Neural progenitor cell (in vitro differentiated cells): ENCODE measurements around the gene PRKAG2.

Source experiments
- EZH2 ChIP-seq: fragments of 200-600 bp; sonication (generic); IDR thresholded peaks from 2 replicates; pipeline ENCODE4 v1.6.1; 2017; ENCODE audit warnings: antibody characterized with exemption, mild to moderate bottlenecking, moderate library complexity
- EZH2phosphoT487 ChIP-seq: fragments of 200-600 bp; sonication (generic); IDR thresholded peaks from 2 replicates; pipeline ENCODE4 v1.6.1; 2017; ENCODE audit warnings: antibody characterized with exemption
- TF ChIP-seq, protein P1 (sequence below): fragments of 200-600 bp; sonication (generic); IDR thresholded peaks from 2 replicates; pipeline ENCODE4 v1.5.1; 2017; ENCODE audit warnings: antibody characterized with exemption, mild to moderate bottlenecking

DNA sequence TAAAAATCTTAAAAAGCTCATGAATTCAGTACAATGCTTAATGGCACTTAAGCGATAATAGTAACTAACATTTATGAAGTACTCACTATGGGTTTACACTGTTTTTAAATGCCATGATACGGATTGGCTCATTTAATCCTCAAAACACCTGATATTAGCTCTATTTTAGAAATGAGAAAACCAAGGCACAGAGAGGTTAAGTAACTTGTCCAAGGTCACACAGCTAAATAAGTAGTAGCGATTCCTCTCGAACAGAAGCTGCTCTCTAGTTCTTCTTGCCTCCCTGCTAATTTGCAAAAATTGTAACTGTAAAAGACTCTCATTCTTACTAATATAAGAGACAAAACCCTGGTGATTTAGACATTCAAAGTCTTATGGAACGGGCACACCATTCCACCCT is 246.6 kb downstream of the PRKAG2 start:
- TF ChIP-seq EZH2phosphoT487 (peak; percentile 8), EZH2 (no peak)
- TF ChIP-seq, protein P1, sequence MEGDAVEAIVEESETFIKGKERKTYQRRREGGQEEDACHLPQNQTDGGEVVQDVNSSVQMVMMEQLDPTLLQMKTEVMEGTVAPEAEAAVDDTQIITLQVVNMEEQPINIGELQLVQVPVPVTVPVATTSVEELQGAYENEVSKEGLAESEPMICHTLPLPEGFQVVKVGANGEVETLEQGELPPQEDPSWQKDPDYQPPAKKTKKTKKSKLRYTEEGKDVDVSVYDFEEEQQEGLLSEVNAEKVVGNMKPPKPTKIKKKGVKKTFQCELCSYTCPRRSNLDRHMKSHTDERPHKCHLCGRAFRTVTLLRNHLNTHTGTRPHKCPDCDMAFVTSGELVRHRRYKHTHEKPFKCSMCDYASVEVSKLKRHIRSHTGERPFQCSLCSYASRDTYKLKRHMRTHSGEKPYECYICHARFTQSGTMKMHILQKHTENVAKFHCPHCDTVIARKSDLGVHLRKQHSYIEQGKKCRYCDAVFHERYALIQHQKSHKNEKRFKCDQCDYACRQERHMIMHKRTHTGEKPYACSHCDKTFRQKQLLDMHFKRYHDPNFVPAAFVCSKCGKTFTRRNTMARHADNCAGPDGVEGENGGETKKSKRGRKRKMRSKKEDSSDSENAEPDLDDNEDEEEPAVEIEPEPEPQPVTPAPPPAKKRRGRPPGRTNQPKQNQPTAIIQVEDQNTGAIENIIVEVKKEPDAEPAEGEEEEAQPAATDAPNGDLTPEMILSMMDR, result no peak
